RKO (cell line): Measurements from ENCODE around the gene SLC35A5.
"Not testable (repeated sequence)": the region's sequence is repeated elsewhere in the genome, so short reads cannot be mapped to it uniquely, and the experiment has no call there.

Source experiments
- DNase-seq: peaks from one replicate; pipeline ENCODE4 v3.0.0-alpha.2; 2016; ENCODE audit warnings: low spot score

The SLC35A5 gene

GRCh38 chr3:112561734-112562529 lies at the start of gene SLC35A5, which contains the start of gene ATG3:
Gene SLC35A5, plus strand, starts transcription at chr3:112562045. Its CDS starts 1,359 bp downstream, at chr3:112563404.
Gene ATG3, minus strand, starts transcription at chr3:112561962. Its CDS starts 434 bp downstream, at chr3:112561528.
- DNase-seq: peak; percentile 99

GRCh38 chr3:112512320-112512719 lies 49.5 kb upstream of the SLC35A5 start:
- peak; percentile 22 for DNase-seq

- DNase-seq: no peak
Observed at GRCh38 chr3:112514527-112515128, 47.2 kb upstream of the SLC35A5 start.

GRCh38 chr3:112518970-112519369 lies 42.9 kb upstream of the SLC35A5 start:
- not testable (repeated sequence) for DNase-seq

GRCh38 chr3:112519424-112520001 lies 42.3 kb upstream of the SLC35A5 start:
- peak; percentile 80 for DNase-seq

GRCh38 chr3:112524127-112524526 lies 37.7 kb upstream of the SLC35A5 start:
- DNase-seq: not testable (repeated sequence)

- no peak for DNase-seq
Observed at GRCh38 chr3:112530573-112530972, 31.3 kb upstream of the SLC35A5 start.

GRCh38 chr3:112531358-112531781 lies 30.5 kb upstream of the SLC35A5 start:
- peak; percentile 47 for DNase-seq

GRCh38 chr3:112539825-112540650 lies 21.8 kb upstream of the SLC35A5 start:
- DNase-seq: no peak

- DNase-seq: no peak
Observed at GRCh38 chr3:112546216-112546759, 15.6 kb upstream of the SLC35A5 start.

- peak; percentile 4 for DNase-seq
Observed at GRCh38 chr3:112550859-112551258, 11.0 kb upstream of the SLC35A5 start.

GRCh38 chr3:112555535-112556170 lies 6.2 kb upstream of the SLC35A5 start:
- DNase-seq: no peak

- DNase-seq: no peak
Observed at GRCh38 chr3:112557976-112558375, 3.9 kb upstream of the SLC35A5 start.

GRCh38 chr3:112560307-112560706 lies 1.5 kb upstream of the SLC35A5 start:
- DNase-seq: peak; percentile 29

- peak; percentile 87 for DNase-seq
Observed at GRCh38 chr3:112560721-112561483, 943 bp upstream of the SLC35A5 start.

GRCh38 chr3:112561484-112561733 lies 436 bp upstream of the SLC35A5 start:
- DNase-seq: no peak

- DNase-seq: not testable (repeated sequence)
Observed at GRCh38 chr3:112564247-112564939, 2.5 kb downstream of the SLC35A5 start.

GRCh38 chr3:112564940-112565305 lies 3.1 kb downstream of the SLC35A5 start:
- no peak for DNase-seq

- peak; percentile 63 for DNase-seq
Observed at GRCh38 chr3:112568642-112569041, 6.8 kb downstream of the SLC35A5 start.

- no peak for DNase-seq
Observed at GRCh38 chr3:112569265-112569664, 7.4 kb downstream of the SLC35A5 start.
